OCI-LY1 (cell line): ENCODE results near the gene LINC01488.

Experiments
- H2AFZ ChIP-seq: fragments of 200-600 bp; sonication (generic), shearing (Covaris generic); 2 replicates; pipeline ENCODE4 v1.6.0; 2014; ENCODE audit warnings: antibody characterized with exemption, mild to moderate bottlenecking, low read length
- H3F3A ChIP-seq: fragments of 200-600 bp; sonication (generic), shearing (Covaris generic); 2 replicates; pipeline ENCODE4 v1.6.0; 2014; ENCODE audit warnings: mild to moderate bottlenecking, antibody characterized with exemption, low read length, moderate library complexity; ENCODE audit not compliant: insufficient read depth
- H3K27ac ChIP-seq: fragments of 200-600 bp; sonication (generic); 2 replicates; pipeline ENCODE4 v1.5.1; 2014; ENCODE audit warnings: low read length, mixed run types, mild to moderate bottlenecking, low read depth; ENCODE audit not compliant: poor library complexity, severe bottlenecking
- H3K27me3 ChIP-seq: fragments of 200-600 bp; sonication (generic); 2 replicates; pipeline ENCODE4 v1.6.0; 2014; ENCODE audit warnings: antibody characterized with exemption, mild to moderate bottlenecking, low read length, moderate library complexity; ENCODE audit not compliant: insufficient read depth
- H3K36me3 ChIP-seq: fragments of 200-600 bp; sonication (generic); 2 replicates; pipeline ENCODE4 v1.6.1; 2014; ENCODE audit warnings: mild to moderate bottlenecking, antibody characterized with exemption, low read length, moderate library complexity, mixed read lengths; ENCODE audit not compliant: insufficient read depth
- H3K4me1 ChIP-seq: fragments of 200-600 bp; sonication (generic); 2 replicates; pipeline ENCODE4 v1.5.1; 2014; ENCODE audit warnings: mild to moderate bottlenecking, low read length, moderate library complexity; ENCODE audit not compliant: insufficient read depth, severe bottlenecking
- H3K4me2 ChIP-seq: fragments of 200-600 bp; sonication (generic), shearing (Covaris generic); 2 replicates; pipeline ENCODE4 v1.6.1; 2014; ENCODE audit warnings: low read length
- H3K4me3 ChIP-seq: fragments of 200-600 bp; sonication (generic); 2 replicates; pipeline ENCODE4 v1.5.1; 2014; ENCODE audit warnings: low read length, low read depth, mild to moderate bottlenecking, mixed read lengths; ENCODE audit not compliant: poor library complexity, severe bottlenecking
- H3K79me2 ChIP-seq: fragments of 200-600 bp; shearing (Covaris generic); 2 replicates; pipeline ENCODE4 v1.6.1; 2016; ENCODE audit warnings: mixed run types, low read length, mixed read lengths; ENCODE audit not compliant: insufficient read depth
- H3K9ac ChIP-seq: fragments of 200-600 bp; sonication (generic), shearing (Covaris generic); 2 replicates; pipeline ENCODE4 v1.6.1; 2014; ENCODE audit warnings: mild to moderate bottlenecking, low read length, mixed read lengths
- H3K9me2 ChIP-seq: fragments of 200-600 bp; sonication (generic), shearing (Covaris generic); 2 replicates; pipeline ENCODE4 v1.6.1; 2014; ENCODE audit warnings: low read depth, mild to moderate bottlenecking, low read length, mixed read lengths
- H3K9me3 ChIP-seq: fragments of 200-600 bp; shearing (Covaris generic); 2 replicates; pipeline ENCODE4 v1.6.1; 2014; ENCODE audit warnings: low read length, mixed read lengths
- H4K20me1 ChIP-seq: fragments of 200-600 bp; sonication (generic), shearing (Covaris generic); 2 replicates; pipeline ENCODE4 v1.6.0; 2016; ENCODE audit warnings: mild to moderate bottlenecking, low read length; ENCODE audit not compliant: insufficient read depth
- CTCF ChIP-seq: fragments of 200-600 bp; sonication (generic), shearing (Covaris generic); IDR thresholded peaks from 2 replicates; pipeline ENCODE4 v1.5.1; 2017; ENCODE audit warnings: mild to moderate bottlenecking, antibody characterized with exemption, low read length, moderate library complexity, mixed read lengths
- EZH2 ChIP-seq: fragments of 200-600 bp; sonication (generic), shearing (Covaris generic); IDR thresholded peaks from 2 replicates; pipeline ENCODE4 v1.8.0; 2017; ENCODE audit warnings: borderline replicate concordance, mixed run types, mild to moderate bottlenecking, antibody characterized with exemption, low read length, moderate library complexity, mixed read lengths

LINC01488 gene

GRCh38 chr11:69462106-69462951, 19.1 kb upstream of the LINC01488 start:
- Histone ChIP-seq H3K79me2 (no peaks in the 10 kb centered on the region), H3K36me3 (no peaks in the 10 kb centered on the region), H3K27me3 (peaks cover 6% of the 10 kb centered on the region; the same call in 1 of the 2 replicates), H3K4me3 (no peak overlapping the region), H3K4me2 (no peak overlapping the region), H3K9me2 (no peaks in the 10 kb centered on the region), H3F3A (no peaks in the 10 kb centered on the region), H3K27ac (no peak overlapping the region), H3K4me1 (no peaks in the 10 kb centered on the region), H3K9ac (no peak overlapping the region), H4K20me1 (no peaks in the 10 kb centered on the region), H3K9me3 (no peaks in the 10 kb centered on the region), H2AFZ (no peak overlapping the region)
- TF ChIP-seq CTCF (no peak), EZH2 (no peak)

- H3K36me3 ChIP-seq = no peaks in the 10 kb centered on the region
- no peaks in the 10 kb centered on the region for H3K9me2 ChIP-seq
- TF ChIP-seq CTCF = no peak
- TF ChIP-seq EZH2 = no peak
- H3K9me3 ChIP-seq = no peaks in the 10 kb centered on the region
- peaks cover 6% of the 10 kb centered on the region; the same call in 1 of the 2 replicates for H3K27me3 ChIP-seq
- no peaks in the 10 kb centered on the region for H4K20me1 ChIP-seq
- H3K4me3 ChIP-seq = no peak overlapping the region
- no peak overlapping the region for H2AFZ ChIP-seq
- H3K9ac ChIP-seq = no peak overlapping the region
- no peaks in the 10 kb centered on the region for H3K4me1 ChIP-seq
- no peaks in the 10 kb centered on the region for H3K79me2 ChIP-seq
- no peak overlapping the region for H3K4me2 ChIP-seq
- no peaks in the 10 kb centered on the region for H3F3A ChIP-seq
- no peak overlapping the region for H3K27ac ChIP-seq
These were observed 18.1 kb upstream of the LINC01488 start for GRCh38 chr11:69463181-69463994.

GRCh38 chr11:69463995-69464960, 17.2 kb upstream of the LINC01488 start:
- Histone ChIP-seq H3K27ac (no peak overlapping the region), H3F3A (no peaks in the 10 kb centered on the region), H3K79me2 (no peaks in the 10 kb centered on the region), H3K27me3 (peaks cover 6% of the 10 kb centered on the region; the same call in 1 of the 2 replicates), H3K9me2 (no peaks in the 10 kb centered on the region), H3K36me3 (no peaks in the 10 kb centered on the region), H3K9me3 (no peaks in the 10 kb centered on the region), H4K20me1 (no peaks in the 10 kb centered on the region), H3K4me1 (no peaks in the 10 kb centered on the region), H3K9ac (no peak overlapping the region), H3K4me2 (no peak overlapping the region), H2AFZ (no peak overlapping the region), H3K4me3 (no peak overlapping the region)
- TF ChIP-seq CTCF (no peak), EZH2 (no peak)
